ENCODE results near the gene RPS19BP1.

The RPS19BP1 gene

DNA sequence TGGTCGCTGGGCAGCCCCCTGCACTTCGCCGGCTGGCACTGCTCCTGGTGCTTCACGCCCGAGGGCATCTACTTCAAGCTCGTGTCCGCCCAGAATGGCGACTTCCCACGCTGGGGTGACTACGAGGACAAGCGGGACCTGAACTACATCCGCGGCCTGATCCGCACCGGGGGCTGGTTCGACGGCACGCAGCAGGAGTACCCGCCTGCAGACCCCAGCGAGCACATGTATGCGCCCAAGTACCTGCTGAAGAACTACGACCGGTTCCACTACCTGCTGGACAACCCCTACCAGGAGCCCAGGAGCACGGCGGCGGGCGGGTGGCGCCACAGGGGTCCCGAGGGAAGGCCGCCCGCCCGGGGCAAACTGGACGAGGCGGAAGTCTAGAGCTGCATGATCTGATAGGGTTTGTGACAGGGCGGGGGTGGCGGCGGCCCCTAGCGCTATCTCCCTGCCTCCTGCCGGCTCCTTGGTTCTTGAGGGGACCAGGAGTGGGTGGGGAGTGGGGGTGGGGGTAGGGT lies 43.9 kb downstream of the RPS19BP1 start:
- no peak for DNase-seq

DNA sequence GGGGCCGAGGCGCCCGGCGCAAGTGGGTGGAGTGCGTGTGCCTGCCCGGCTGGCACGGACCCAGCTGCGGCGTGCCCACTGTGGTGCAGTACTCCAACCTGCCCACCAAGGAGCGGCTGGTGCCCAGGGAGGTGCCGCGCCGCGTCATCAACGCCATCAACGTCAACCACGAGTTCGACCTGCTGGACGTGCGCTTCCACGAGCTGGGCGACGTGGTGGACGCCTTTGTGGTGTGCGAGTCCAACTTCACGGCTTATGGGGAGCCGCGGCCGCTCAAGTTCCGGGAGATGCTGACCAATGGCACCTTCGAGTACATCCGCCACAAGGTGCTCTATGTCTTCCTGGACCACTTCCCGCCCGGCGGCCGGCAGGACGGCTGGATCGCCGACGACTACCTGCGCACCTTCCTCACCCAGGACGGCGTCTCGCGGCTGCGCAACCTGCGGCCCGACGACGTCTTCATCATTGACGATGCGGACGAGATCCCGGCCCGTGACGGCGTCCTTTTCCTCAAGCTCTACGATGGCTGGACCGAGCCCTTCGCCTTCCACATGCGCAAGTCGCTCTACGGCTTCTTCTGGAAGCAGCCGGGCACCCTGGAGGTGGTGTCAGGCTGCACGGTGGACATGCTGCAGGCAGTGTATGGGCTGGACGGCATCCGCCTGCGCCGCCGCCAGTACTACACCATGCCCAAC lies 44.6 kb downstream of the RPS19BP1 start:
- DNase-seq = no peak

DNA sequence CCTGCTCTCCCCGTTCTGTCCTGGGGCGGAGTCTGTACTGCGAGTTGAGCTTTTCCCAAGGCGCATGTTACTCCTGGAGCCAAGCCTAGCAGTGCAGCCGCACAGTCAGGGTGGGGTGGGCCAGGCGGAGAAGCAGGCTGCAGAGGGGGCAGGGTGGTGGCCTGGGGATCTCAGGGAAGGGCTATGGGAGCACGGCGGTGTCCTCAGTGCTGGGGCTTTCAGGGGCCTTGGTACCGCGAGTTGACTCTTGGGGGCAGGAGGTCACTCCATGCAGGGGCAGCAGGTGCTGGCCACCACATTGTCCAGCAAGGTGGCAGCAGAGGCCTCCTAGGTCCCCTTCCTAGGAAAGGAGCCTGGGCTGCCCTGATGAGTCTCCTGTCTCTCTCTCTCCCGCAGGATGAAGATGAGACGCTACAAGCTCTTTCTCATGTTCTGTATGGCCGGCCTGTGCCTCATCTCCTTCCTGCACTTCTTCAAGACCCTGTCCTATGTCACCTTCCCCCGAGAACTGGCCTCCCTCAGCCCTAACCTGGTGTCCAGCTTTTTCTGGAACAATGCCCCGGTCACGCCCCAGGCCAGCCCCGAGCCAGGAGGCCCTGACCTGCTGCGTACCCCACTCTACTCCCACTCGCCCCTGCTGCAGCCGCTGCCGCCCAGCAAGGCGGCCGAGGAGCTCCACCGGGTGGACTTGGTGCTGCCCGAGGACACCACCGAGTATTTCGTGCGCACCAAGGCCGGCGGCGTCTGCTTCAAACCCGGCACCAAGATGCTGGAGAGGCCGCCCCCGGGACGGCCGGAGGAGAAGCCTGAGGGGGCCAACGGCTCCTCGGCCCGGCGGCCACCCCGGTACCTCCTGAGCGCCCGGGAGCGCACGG lies 45.4 kb downstream of the RPS19BP1 start:
- no peak for DNase-seq

DNA sequence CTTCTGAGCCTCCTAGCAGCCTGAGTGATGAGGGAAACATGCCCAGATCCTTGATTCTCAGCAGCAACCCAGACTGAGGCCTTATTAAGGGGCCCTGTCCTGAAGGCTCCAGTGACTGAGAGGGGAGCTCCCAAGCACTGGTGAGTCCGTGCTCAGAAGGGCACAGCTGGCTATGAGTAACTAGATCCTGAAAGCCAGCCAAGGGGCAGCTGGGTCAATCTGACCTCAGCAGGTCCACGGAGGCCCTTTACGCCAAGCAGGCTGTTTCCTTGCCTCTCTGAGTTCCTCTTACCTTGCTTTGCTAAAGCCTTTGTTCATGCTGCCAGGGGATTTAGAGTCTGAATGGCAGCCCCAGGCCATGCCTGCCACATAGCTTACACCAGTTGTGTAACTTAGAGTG lies 49.8 kb downstream of the RPS19BP1 start:
- DNase-seq = no peak

DNA sequence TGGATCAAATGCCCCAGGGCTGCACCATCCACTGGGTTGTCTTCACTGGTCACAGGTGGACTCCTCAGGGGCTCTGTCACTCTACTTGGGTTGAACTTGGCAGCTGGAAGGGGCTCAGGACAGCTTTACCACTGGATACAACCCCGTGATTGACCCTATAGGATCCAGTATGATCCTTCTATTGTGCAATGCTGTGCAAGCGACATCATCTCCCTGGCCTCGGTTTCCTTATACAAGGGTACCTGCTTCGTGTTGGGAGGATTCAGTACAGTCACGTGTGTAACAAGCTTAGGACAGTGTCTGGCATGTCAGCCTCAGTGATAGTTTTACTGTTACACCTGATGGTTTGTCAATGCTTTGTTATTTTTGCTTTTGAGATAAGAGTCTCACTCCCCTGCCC lies 51.0 kb downstream of the RPS19BP1 start:
- no peak for DNase-seq

DNA sequence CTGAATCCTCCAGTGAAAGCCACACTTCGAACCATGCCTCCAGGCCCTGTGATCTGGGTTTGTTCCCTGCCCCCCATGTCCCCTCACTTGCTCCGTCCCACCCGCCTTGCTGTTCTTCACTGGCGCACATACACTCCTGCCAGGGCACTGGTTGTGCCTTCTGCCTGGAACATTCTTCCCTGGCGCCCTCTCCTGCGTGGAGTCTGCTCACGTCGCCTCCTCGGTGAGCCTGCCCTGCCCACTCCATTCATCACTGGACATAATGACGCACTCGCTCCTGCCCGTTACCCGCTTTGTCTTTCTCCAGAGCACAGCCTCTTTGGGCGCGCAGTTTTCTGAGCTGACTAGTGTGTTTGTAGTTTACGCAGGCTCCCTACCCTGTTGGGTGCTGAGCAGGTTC lies 51.5 kb downstream of the RPS19BP1 start:
- no peak for DNase-seq

DNA sequence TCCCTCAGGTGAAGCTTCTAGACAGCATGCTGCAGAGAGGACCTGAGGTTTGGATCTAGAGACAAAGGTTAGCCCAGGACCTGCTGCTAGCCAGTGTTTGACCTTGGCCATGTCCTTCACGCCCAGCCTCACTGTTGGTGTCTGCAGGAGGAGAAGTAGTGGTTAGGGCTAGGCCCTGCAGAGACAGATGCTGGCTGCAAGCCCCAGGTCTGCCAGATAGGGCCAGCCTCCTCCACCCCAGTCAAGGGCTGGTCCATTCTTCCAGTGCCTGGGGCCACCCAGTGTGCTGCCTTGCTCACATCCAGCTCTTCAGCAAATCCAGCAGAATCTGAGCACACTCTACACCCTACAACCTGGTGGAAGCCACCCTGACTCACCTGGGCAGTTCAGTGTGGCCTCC lies 52.0 kb downstream of the RPS19BP1 start:
- DNase-seq = no peak

DNA sequence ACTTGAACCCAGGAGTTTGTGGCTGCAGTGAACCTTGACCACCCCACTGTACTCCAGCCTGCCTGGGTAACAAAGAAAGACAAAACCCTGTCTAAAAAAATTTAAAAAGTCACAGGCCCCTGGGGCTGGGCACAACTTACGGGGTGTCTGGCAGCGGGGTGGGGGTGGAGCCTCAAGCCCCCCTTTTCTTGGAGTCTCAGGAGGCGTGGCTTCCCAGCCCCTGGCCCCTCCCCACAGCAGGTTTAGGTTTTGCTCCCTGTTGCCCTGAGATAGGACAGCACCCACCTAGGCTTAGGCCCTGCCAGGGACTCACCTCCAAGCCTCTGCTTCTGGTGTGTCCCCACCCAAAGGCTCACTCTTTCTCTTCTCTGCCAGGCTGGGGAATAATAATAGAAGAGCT lies 53.3 kb downstream of the RPS19BP1 start:
- no peak for DNase-seq

Data from activated naive CD4-positive, alpha-beta T cell treated with anti-CD3 and anti-CD28 coated beads, Interleukin-2, amount 50 U/mL, for 16 hours (primary cell).